DMS79 treated with DMSO at 0.1 percent for 48 hours (cell line): ENCODE results near the gene EZR.

Source experiments
- DNase-seq: peaks from one replicate; lab custom pipeline; 2025; lab: John Stamatoyannopoulos, UW

EZR gene

DNA sequence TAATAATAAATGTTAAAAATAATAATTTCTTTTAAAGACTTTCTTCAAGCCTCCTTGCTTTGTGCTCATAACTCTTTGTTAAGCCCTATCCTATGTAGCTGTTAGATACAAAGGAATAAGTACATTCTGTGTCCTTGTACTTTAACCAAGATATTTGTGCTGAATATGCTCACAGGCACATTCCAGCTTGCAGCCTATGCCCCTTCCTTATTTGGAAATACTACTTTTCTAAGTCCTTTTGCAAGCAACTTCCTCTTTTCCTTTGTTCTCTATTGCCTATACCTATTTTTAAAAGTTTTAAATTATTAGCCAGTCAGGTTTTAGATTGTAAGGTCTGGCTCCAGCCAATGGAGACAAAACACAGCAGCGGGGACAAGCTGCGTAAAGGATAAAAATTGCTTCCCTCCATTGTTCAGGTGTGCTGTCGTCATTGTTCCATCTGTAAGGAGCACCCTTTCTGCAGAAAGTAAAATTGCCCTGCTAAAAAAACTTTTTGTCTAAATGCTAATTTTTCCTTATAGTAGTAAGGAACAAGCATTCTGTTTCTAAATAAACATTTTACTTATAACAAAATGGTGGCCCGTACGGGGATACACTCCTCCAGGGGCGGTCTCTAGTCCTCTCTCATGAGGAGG, 89.1 kb downstream of the EZR start:
- DNase-seq = no peak

DNA sequence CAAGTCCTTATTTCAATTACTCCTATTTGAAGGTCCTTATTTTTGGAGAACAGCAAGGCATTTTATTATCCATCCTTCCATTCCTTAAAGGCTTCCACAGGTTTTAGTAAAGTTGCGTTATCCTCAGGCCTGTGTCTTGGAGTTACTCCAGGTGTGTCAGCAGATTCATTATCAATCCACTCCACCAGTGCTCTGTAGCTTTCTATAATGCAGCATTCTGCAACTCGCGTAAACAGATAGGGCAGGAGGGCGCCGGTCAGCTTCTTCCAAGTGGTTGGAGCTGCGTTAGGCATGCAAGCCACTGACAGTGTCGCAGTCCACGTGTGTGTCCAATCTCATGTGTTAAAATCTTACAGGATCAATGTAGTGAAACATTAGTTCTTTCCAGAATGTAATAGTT, 93.5 kb downstream of the EZR start:
- DNase-seq = no peak

DNA sequence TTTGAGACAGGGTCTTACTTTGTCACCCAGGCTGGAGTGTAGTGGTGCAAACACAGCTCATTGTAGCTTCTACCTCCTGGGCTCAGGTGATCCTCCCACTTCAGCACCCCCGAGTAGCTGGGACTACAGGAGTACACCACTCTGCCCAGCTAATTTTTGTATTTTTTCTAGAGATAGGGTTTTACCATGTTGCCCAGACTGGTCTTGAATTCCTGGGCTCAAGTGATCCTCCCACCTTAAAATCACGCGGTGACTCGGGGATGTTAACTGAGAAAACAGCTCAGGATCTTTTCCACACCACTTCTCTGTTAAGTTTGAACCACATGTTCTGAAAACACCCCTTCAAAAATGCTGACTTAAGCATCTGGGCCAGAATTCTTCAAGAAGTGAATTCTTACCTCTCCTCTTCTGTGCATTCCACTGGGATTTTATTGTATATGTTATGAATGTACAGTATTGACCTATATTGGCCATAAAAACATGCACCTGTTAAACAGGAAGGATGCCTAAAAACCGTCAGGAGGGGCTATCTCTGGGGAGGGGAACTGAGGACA, 96.9 kb downstream of the EZR start:
- DNase-seq = no peak

DNA sequence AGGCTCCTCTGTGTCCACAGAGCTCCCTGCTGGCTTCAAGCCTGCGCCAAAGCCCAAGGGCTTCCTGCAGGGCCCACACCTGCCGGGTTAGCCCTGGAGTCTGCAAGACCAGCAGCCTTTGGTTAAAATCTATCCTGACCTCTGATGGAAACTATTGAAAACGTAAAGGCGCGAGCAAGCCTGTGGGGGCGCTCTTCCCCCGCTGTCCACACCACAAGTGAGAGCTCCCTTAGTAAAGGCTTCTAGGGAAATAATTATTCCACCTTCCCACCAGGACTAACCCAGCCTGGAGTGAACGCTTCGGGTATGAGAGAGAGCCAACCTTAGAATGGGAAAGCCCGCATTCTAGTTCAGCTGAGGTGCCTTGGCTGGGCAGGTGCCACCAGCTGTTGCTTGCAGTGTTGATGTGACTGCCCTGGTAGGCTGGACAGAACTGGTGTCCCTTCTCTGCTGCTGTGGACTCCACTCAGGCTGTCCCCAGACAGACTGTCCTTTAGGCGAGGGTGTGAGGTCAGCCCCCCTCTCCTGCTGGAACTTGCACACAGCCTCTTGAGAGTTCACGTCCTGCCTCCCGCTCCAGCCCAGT, 100.6 kb downstream of the EZR start:
- no peak for DNase-seq

DNA sequence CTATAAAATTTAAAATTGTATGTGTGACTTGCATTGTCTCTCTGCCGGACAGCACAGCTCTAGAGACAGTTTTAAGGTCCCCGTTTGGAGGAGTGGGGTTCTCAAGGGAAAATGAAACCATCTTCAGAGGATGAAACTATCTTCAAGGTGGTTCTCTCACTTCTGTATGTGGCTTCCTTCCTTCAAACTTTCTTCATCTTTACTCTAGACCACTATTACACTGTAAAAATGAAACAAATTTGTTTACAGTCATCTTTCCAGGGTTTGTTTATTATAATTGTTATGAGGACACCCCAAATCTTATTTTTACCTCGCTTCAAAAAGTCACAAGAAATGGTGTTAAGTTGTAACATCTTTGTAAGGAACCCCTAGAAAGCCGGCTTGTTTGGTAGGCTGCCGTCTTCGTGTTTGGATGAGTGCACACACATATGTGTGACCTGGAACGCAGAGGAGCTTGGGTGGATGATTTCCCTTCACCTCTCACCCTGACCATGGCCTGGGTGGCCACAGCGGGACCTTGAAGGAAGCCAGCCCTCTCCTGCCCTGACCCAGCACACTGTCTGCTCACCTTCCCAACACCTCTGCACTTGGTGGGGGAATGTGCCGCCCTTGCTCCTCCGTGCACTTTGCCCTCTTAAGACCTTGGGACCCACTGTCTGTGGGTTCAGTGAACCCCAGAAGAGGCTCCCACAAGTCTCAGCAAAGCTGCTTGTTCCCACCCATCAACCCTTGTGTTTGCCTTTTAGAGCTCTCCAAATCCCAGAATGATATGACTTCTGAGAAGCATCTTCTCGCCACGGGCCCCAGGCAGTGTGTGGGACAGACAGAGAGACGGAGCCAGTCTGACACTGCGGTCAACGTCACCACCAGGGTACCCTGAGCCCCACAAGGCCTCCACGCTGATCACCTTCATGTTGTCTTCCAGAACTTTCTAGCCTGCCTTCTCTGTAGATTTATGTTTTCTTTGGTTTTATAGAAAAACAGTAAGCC, 101.5 kb downstream of the EZR start:
- DNase-seq = no peak
